ENCODE data around the gene SORBS1.
"Not testable (repeated sequence)": the region's sequence is repeated elsewhere in the genome, so short reads cannot be mapped to it uniquely, and the experiment has no call there.

Gene SORBS1

GRCh38 chr10:95480102-95480900 is 80.9 kb downstream of the SORBS1 start:
- DNase-seq, result no peak

- no peak for DNase-seq
Measured at GRCh38 chr10:95478935-95479334, 82.2 kb downstream of the SORBS1 start.

- DNase-seq, result no peak
Measured at GRCh38 chr10:95478185-95478584, 83.0 kb downstream of the SORBS1 start.

GRCh38 chr10:95477175-95477520 is 84.0 kb downstream of the SORBS1 start:
- DNase-seq, result no peak

- no peak for DNase-seq
Measured at GRCh38 chr10:95476469-95477174, 84.5 kb downstream of the SORBS1 start.

GRCh38 chr10:95475827-95476468 is 85.2 kb downstream of the SORBS1 start:
- DNase-seq, result no peak

- DNase-seq, result no peak
Measured at GRCh38 chr10:95475003-95475383, 86.2 kb downstream of the SORBS1 start.

- no peak for DNase-seq
Measured at GRCh38 chr10:95474228-95475002, 86.8 kb downstream of the SORBS1 start.

GRCh38 chr10:95472304-95473088 is 88.7 kb downstream of the SORBS1 start:
- no peak for DNase-seq

- no peak for DNase-seq
Measured at GRCh38 chr10:95469676-95470075, 91.5 kb downstream of the SORBS1 start.

- DNase-seq, result no peak
Measured at GRCh38 chr10:95469251-95469650, 91.9 kb downstream of the SORBS1 start.

GRCh38 chr10:95467642-95468041 is 93.5 kb downstream of the SORBS1 start:
- not testable (repeated sequence) for DNase-seq

GRCh38 chr10:95467162-95467599 is 94.0 kb downstream of the SORBS1 start:
- no peak for DNase-seq

- no peak for DNase-seq
Measured at GRCh38 chr10:95466436-95466835, 94.7 kb downstream of the SORBS1 start.

GRCh38 chr10:95464280-95464679 is 96.9 kb downstream of the SORBS1 start:
- no peak for DNase-seq

GRCh38 chr10:95462740-95463667 is 98.2 kb downstream of the SORBS1 start:
- no peak for DNase-seq

GRCh38 chr10:95461611-95462010 is 99.6 kb downstream of the SORBS1 start:
- no peak for DNase-seq

- no peak for DNase-seq
Measured at GRCh38 chr10:95459446-95460045, 101.6 kb downstream of the SORBS1 start.

GRCh38 chr10:95458871-95459270 is 102.3 kb downstream of the SORBS1 start:
- DNase-seq, result no peak

GRCh38 chr10:95458014-95458413 is 103.2 kb downstream of the SORBS1 start:
- no peak for DNase-seq
